Measurements from ENCODE around the gene CLPTM1. TPM values are rescaled to one million over a fixed set of nuclear protein-coding genes. Genes with fewer than 3 reads are reported as not detected.
A peak's percentile ranks its signal among the peaks of the same experiment; 100 is the strongest.

The CLPTM1 gene
- total RNA-seq, 1 donor, result 45.2 TPM

- no peak overlapping the region for H3K4me3 ChIP-seq (ENCODE audit: insufficient read depth, low read length)
- no peak overlapping the region for H2AFZ ChIP-seq (ENCODE audit: low read length)
- H4K20me1 ChIP-seq (ENCODE audit: insufficient read depth, low read length), result peaks cover 3% of the 10 kb centered on the region
- H3K27ac ChIP-seq (ENCODE audit: low read depth, low read length), result no peak overlapping the region
- no peaks in the 10 kb centered on the region for H3K4me1 ChIP-seq (ENCODE audit: insufficient read depth, low read length)
- no peak for DNase-seq (ENCODE audit: insufficient read length, low spot score, missing footprints)
- H3K27me3 ChIP-seq (ENCODE audit: insufficient read depth, low read length), result no peaks in the 10 kb centered on the region
- no peaks in the 10 kb centered on the region for H3K79me2 ChIP-seq (ENCODE audit: insufficient read depth, low read length)
- TF ChIP-seq CTCF (IDR thresholded peaks at IDR 0.05; ENCODE audit: extremely low read depth, low read depth, low read length), result no peak
- peaks cover 41% of the 10 kb centered on the region for H3K36me3 ChIP-seq (ENCODE audit: insufficient read depth, low read length)
- H3K9me3 ChIP-seq (ENCODE audit: low read depth, low read length), result no peaks in the 10 kb centered on the region
- no peak overlapping the region for H3K4me2 ChIP-seq (ENCODE audit: insufficient read depth, low read length)
These were observed 28.8 kb downstream of the CLPTM1 start for GRCh38 chr19:44984005-44984404.

- peaks cover 36% of the 10 kb centered on the region for H3K36me3 ChIP-seq (ENCODE audit: insufficient read depth, low read length)
- peaks cover 7% of the 10 kb centered on the region for H4K20me1 ChIP-seq (ENCODE audit: insufficient read depth, low read length)
- no peak overlapping the region for H3K4me2 ChIP-seq (ENCODE audit: insufficient read depth, low read length)
- no peaks in the 10 kb centered on the region for H3K79me2 ChIP-seq (ENCODE audit: insufficient read depth, low read length)
- H3K4me3 ChIP-seq (ENCODE audit: insufficient read depth, low read length), result no peak overlapping the region
- no peaks in the 10 kb centered on the region for H3K27me3 ChIP-seq (ENCODE audit: insufficient read depth, low read length)
- H3K27ac ChIP-seq (ENCODE audit: low read depth, low read length), result no peak overlapping the region
- DNase-seq (ENCODE audit: insufficient read length, low spot score, missing footprints), result peak; percentile 84
- no peak overlapping the region for H2AFZ ChIP-seq (ENCODE audit: low read length)
- H3K4me1 ChIP-seq (ENCODE audit: insufficient read depth, low read length), result no peaks in the 10 kb centered on the region
- no peaks in the 10 kb centered on the region for H3K9me3 ChIP-seq (ENCODE audit: low read depth, low read length)
- no peak for TF ChIP-seq CTCF (IDR thresholded peaks at IDR 0.05; ENCODE audit: extremely low read depth, low read depth, low read length)
These were observed 30.3 kb downstream of the CLPTM1 start for GRCh38 chr19:44985445-44985844.

- Histone ChIP-seq H3K4me3 (ENCODE audit: insufficient read depth, low read length) (no peak overlapping the region), H3K27me3 (ENCODE audit: insufficient read depth, low read length) (no peaks in the 10 kb centered on the region), H3K79me2 (ENCODE audit: insufficient read depth, low read length) (no peaks in the 10 kb centered on the region), H2AFZ (ENCODE audit: low read length) (no peak overlapping the region), H3K4me1 (ENCODE audit: insufficient read depth, low read length) (no peaks in the 10 kb centered on the region), H3K9me3 (ENCODE audit: low read depth, low read length) (no peaks in the 10 kb centered on the region), H3K36me3 (ENCODE audit: insufficient read depth, low read length) (peaks cover 45% of the 10 kb centered on the region), H3K4me2 (ENCODE audit: insufficient read depth, low read length) (no peak overlapping the region), H4K20me1 (ENCODE audit: insufficient read depth, low read length) (peaks cover 7% of the 10 kb centered on the region), H3K27ac (ENCODE audit: low read depth, low read length) (no peak overlapping the region)
- TF ChIP-seq CTCF (IDR thresholded peaks at IDR 0.05; ENCODE audit: extremely low read depth, low read depth, low read length), result no peak
- DNase-seq (ENCODE audit: insufficient read length, low spot score, missing footprints), result peak; percentile 74
These were observed 31.2 kb downstream of the CLPTM1 start for GRCh38 chr19:44986389-44986788.

- TF ChIP-seq CTCF (IDR thresholded peaks at IDR 0.05; ENCODE audit: extremely low read depth, low read depth, low read length), result no peak
- Histone ChIP-seq H3K9me3 (ENCODE audit: low read depth, low read length) (no peaks in the 10 kb centered on the region), H3K27me3 (ENCODE audit: insufficient read depth, low read length) (no peaks in the 10 kb centered on the region), H3K4me2 (ENCODE audit: insufficient read depth, low read length) (no peak overlapping the region), H3K36me3 (ENCODE audit: insufficient read depth, low read length) (peaks cover 51% of the 10 kb centered on the region), H3K27ac (ENCODE audit: low read depth, low read length) (no peak overlapping the region), H3K4me3 (ENCODE audit: insufficient read depth, low read length) (no peak overlapping the region), H3K79me2 (ENCODE audit: insufficient read depth, low read length) (no peaks in the 10 kb centered on the region), H4K20me1 (ENCODE audit: insufficient read depth, low read length) (peaks cover 7% of the 10 kb centered on the region), H3K4me1 (ENCODE audit: insufficient read depth, low read length) (no peaks in the 10 kb centered on the region), H2AFZ (ENCODE audit: low read length) (no peak overlapping the region)
- peak; percentile 62 for DNase-seq (ENCODE audit: insufficient read length, low spot score, missing footprints)
These were observed 32.0 kb downstream of the CLPTM1 start for GRCh38 chr19:44987148-44987675.

Measured in osteoblast (primary cell).